ENCODE results near the gene PPM1N. TPM values are rescaled to one million over a fixed set of nuclear protein-coding genes. Genes with fewer than 3 reads are reported as not detected.

Gene PPM1N
- total and polyA plus RNA-seq, 2 of the 13 experiments (the other 11 are each of a cell fraction or from before 2014, with no cell fraction given), result 0.31 to 1.8 TPM

DNA sequence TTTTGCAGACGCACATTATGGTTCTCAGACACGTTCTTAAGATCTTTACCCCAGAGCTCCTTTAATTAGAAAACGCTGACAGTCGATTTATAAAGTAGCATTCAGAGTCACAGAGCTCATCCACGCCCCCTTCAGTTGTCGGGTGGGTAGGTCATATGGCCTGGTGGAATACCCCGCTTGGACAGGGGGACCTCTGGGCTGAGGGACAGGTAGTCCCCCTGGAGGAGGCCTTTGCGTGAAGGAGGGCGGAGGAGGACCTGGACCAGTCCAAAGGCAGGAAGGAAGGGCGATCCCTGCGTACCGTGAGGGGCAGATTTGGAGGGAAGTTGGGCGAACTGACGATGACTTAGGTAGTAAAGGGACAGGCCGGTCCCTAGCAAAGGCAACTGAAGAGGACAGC lies 29.5 kb downstream of the PPM1N start (continued):
- TF ChIP-seq, protein P1, sequence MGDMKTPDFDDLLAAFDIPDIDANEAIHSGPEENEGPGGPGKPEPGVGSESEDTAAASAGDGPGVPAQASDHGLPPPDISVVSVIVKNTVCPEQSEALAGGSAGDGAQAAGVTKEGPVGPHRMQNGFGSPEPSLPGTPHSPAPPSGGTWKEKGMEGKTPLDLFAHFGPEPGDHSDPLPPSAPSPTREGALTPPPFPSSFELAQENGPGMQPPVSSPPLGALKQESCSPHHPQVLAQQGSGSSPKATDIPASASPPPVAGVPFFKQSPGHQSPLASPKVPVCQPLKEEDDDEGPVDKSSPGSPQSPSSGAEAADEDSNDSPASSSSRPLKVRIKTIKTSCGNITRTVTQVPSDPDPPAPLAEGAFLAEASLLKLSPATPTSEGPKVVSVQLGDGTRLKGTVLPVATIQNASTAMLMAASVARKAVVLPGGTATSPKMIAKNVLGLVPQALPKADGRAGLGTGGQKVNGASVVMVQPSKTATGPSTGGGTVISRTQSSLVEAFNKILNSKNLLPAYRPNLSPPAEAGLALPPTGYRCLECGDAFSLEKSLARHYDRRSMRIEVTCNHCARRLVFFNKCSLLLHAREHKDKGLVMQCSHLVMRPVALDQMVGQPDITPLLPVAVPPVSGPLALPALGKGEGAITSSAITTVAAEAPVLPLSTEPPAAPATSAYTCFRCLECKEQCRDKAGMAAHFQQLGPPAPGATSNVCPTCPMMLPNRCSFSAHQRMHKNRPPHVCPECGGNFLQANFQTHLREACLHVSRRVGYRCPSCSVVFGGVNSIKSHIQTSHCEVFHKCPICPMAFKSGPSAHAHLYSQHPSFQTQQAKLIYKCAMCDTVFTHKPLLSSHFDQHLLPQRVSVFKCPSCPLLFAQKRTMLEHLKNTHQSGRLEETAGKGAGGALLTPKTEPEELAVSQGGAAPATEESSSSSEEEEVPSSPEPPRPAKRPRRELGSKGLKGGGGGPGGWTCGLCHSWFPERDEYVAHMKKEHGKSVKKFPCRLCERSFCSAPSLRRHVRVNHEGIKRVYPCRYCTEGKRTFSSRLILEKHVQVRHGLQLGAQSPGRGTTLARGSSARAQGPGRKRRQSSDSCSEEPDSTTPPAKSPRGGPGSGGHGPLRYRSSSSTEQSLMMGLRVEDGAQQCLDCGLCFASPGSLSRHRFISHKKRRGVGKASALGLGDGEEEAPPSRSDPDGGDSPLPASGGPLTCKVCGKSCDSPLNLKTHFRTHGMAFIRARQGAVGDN (CRISPR knock-in tag; IDR thresholded peaks at IDR 0.05), result 0 out of 2 replicates have a peak, but pooled peaks have one; percentile 3
- no peak for TF ChIP-seq CCAR2 (optimal IDR thresholded peaks at IDR 0.05; ENCODE audit: low read depth, low read length)
- TF ChIP-seq ZNF703 (CRISPR knock-in tag; IDR thresholded peaks at IDR 0.05; ENCODE audit: borderline replicate concordance), result no peak
- no peak for TF ChIP-seq NKX3-1 (CRISPR knock-in tag; IDR thresholded peaks at IDR 0.05)
- TF ChIP-seq, protein P2, sequence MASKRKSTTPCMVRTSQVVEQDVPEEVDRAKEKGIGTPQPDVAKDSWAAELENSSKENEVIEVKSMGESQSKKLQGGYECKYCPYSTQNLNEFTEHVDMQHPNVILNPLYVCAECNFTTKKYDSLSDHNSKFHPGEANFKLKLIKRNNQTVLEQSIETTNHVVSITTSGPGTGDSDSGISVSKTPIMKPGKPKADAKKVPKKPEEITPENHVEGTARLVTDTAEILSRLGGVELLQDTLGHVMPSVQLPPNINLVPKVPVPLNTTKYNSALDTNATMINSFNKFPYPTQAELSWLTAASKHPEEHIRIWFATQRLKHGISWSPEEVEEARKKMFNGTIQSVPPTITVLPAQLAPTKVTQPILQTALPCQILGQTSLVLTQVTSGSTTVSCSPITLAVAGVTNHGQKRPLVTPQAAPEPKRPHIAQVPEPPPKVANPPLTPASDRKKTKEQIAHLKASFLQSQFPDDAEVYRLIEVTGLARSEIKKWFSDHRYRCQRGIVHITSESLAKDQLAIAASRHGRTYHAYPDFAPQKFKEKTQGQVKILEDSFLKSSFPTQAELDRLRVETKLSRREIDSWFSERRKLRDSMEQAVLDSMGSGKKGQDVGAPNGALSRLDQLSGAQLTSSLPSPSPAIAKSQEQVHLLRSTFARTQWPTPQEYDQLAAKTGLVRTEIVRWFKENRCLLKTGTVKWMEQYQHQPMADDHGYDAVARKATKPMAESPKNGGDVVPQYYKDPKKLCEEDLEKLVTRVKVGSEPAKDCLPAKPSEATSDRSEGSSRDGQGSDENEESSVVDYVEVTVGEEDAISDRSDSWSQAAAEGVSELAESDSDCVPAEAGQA (IDR thresholded peaks at IDR 0.05; ENCODE audit: low read depth), result no peak
- TF ChIP-seq, protein P2 (CRISPR knock-in tag; IDR thresholded peaks at IDR 0.05; ENCODE audit: borderline replicate concordance), result no peak
- TF ChIP-seq ZNF839 (CRISPR knock-in tag; IDR thresholded peaks at IDR 0.05; ENCODE audit: borderline replicate concordance), result no peak
- TF ChIP-seq RARA (CRISPR knock-in tag; IDR thresholded peaks at IDR 0.05), result no peak
- no peak for TF ChIP-seq DMAP1 (CRISPR knock-in tag; IDR thresholded peaks at IDR 0.05)
- no peak for TF ChIP-seq ZNF7 (CRISPR knock-in tag; IDR thresholded peaks at IDR 0.05)
- no peak for TF ChIP-seq ZNF543 (CRISPR knock-in tag; IDR thresholded peaks at IDR 0.05)
- TF ChIP-seq, protein P3, sequence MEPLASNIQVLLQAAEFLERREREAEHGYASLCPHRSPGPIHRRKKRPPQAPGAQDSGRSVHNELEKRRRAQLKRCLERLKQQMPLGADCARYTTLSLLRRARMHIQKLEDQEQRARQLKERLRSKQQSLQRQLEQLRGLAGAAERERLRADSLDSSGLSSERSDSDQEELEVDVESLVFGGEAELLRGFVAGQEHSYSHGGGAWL (CRISPR knock-in tag; IDR thresholded peaks at IDR 0.05), result no peak
- TF ChIP-seq, protein P4, sequence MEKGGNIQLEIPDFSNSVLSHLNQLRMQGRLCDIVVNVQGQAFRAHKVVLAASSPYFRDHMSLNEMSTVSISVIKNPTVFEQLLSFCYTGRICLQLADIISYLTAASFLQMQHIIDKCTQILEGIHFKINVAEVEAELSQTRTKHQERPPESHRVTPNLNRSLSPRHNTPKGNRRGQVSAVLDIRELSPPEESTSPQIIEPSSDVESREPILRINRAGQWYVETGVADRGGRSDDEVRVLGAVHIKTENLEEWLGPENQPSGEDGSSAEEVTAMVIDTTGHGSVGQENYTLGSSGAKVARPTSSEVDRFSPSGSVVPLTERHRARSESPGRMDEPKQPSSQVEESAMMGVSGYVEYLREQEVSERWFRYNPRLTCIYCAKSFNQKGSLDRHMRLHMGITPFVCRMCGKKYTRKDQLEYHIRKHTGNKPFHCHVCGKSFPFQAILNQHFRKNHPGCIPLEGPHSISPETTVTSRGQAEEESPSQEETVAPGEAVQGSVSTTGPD (CRISPR knock-in tag; IDR thresholded peaks at IDR 0.05), result no peak
- TF ChIP-seq, protein P5, sequence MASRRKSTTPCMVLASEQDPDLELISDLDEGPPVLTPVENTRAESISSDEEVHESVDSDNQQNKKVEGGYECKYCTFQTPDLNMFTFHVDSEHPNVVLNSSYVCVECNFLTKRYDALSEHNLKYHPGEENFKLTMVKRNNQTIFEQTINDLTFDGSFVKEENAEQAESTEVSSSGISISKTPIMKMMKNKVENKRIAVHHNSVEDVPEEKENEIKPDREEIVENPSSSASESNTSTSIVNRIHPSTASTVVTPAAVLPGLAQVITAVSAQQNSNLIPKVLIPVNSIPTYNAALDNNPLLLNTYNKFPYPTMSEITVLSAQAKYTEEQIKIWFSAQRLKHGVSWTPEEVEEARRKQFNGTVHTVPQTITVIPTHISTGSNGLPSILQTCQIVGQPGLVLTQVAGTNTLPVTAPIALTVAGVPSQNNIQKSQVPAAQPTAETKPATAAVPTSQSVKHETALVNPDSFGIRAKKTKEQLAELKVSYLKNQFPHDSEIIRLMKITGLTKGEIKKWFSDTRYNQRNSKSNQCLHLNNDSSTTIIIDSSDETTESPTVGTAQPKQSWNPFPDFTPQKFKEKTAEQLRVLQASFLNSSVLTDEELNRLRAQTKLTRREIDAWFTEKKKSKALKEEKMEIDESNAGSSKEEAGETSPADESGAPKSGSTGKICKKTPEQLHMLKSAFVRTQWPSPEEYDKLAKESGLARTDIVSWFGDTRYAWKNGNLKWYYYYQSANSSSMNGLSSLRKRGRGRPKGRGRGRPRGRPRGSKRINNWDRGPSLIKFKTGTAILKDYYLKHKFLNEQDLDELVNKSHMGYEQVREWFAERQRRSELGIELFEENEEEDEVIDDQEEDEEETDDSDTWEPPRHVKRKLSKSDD (CRISPR knock-in tag; IDR thresholded peaks at IDR 0.05; ENCODE audit: low read depth), result no peak
